Stomach (tissue), 9 donors: ENCODE measurements around the gene RIMBP2. TPM values are rescaled to one million over a fixed set of nuclear protein-coding genes. Genes with fewer than 3 reads are reported as not detected.

ENCODE experiments used
- DNase-seq, 2 donors: peaks; one replicate each; pipeline versions ENCODE4 v3.0.0 to v3.0.0-alpha.2; 2013 to 2019
- H3K27ac ChIP-seq, 5 donors: fragments of 200-600 bp in 4 of 5; sonication (generic) in 4 of 5; one replicate each; pipeline ENCODE4 v1.5.1; 2013 to 2019; ENCODE audit warnings: mild to moderate bottlenecking in 1 of 5, moderate library complexity in 1 of 5
- H3K27me3 ChIP-seq, 3 donors: fragments of 200-600 bp; sonication (generic); one replicate each; pipeline ENCODE4 v1.5.1; 2017 to 2019; ENCODE audit warnings: mixed run types in 1 of 3
- H3K36me3 ChIP-seq, 4 donors: fragments of 200-600 bp; sonication (generic); 1 replicate in 3 of 4; 2 replicates in 1 of 4; pipeline ENCODE4 v1.5.1; 2016 to 2019
- H3K4me1 ChIP-seq, 4 donors: fragments of 200-600 bp; sonication (generic); one replicate each; pipeline ENCODE4 v1.5.1; 2016 to 2019
- H3K4me3 ChIP-seq, 4 donors: fragments of 200-600 bp; sonication (generic) in 3 of 4; one replicate each; pipeline ENCODE4 v1.5.1; 2016 to 2019; ENCODE audit warnings: mild to moderate bottlenecking in 1 of 4
- H3K9me3 ChIP-seq, 4 donors: fragments of 200-600 bp; sonication (generic); one replicate each; pipeline ENCODE4 v1.5.1; 2016 to 2019
- CTCF ChIP-seq, 7 experiments: fragments of 450-650 bp in 4 of 7; fragments of 200-600 bp in 3 of 7; sonication (generic) in 3 of 7; IDR thresholded peaks; one replicate each; pipeline ENCODE4 v1.5.1; 2016 to 2019; ENCODE audit warnings: antibody characterized with exemption in 7 of 7, control low read depth in 2 of 7, mild to moderate bottlenecking in 1 of 7
- EP300 ChIP-seq: sonication (generic); formaldehyde crosslinking; IDR thresholded peaks from one replicate; pipeline ENCODE4 v1.6.1; 2017; ENCODE audit warnings: antibody characterized with exemption
- POLR2A ChIP-seq, 4 donors: fragments of 450-650 bp; IDR thresholded peaks; one replicate each; pipeline ENCODE4 v1.6.1; 2016; ENCODE audit warnings: antibody characterized with exemption in 4 of 4, control low read depth in 2 of 4, mild to moderate bottlenecking in 1 of 4, moderate library complexity in 1 of 4
- POLR2AphosphoS5 ChIP-seq, 3 donors: sonication (generic); formaldehyde crosslinking; IDR thresholded peaks; one replicate each; pipeline ENCODE4 v1.6.1; 2016; ENCODE audit warnings: antibody characterized with exemption in 3 of 3
- WGBS, 5 donors: extraction: QIAGEN DNeasy Blood & Tissue Kit in 3 of 5; methylation state at CpG; one replicate each; pipeline versions ENCODE4 v1.1.5 to v1.1.7; 2013 to 2018; 5-methylcytosine and 5-hydroxymethylcytosine counted together
- intact Hi-C: fragments of 100-400 bp; cut with DNase I; formaldehyde crosslinking; loops from one replicate; pipeline ENCODE4 v1.15.1; 2023; ENCODE audit warnings: low total_unique reads
- polyA plus RNA-seq, 3 donors: library from polyadenylated mRNA; stranded (reverse); fragments of 200-250 nt; gene quantifications; one replicate each; pipeline ENCODE4 v1.2.3, GENCODE V29; 2013
- total RNA-seq, 5 donors: library from RNA; depleted of rRNA; stranded (reverse); fragments of >200 nt; gene quantifications; one replicate each; pipeline versions ENCODE4 v1.1.0 to v1.2.3, GENCODE V29; 2014 to 2016
- donor health status: healthy with polysubstance abuse.
- donor health status: Bipolar disorder and iron deficiency.
- donor health status: healthy.

The RIMBP2 gene
- total and polyA plus RNA-seq, 8 donors: 0.75 to 44.6 (median 5.6) TPM

GRCh38 chr12:130737731-130738130 is 21.6 kb upstream of the RIMBP2 start:
- peaks cover 0 to 9% (median 8%) of the 10 kb centered on the region in 4 donors for H3K9me3 ChIP-seq
- no peaks in the 10 kb centered on the region for H3K36me3 ChIP-seq
- no peak for TF ChIP-seq POLR2AphosphoS5 (IDR thresholded peaks at IDR 0.05)
- TF ChIP-seq EP300: no peak
- TF ChIP-seq POLR2A (IDR thresholded peaks at IDR 0.05): no peak
- no peaks in the 10 kb centered on the region for H3K4me1 ChIP-seq
- 50 to 61% (median 55%) methylated on average over 14 of the region's 14 CpGs for WGBS, 5 donors
- H3K27me3 ChIP-seq: peaks cover 0 to 44% (median 0%) of the 10 kb centered on the region in 3 donors
- no peak overlapping the region for H3K4me3 ChIP-seq
- H3K27ac ChIP-seq: no peak overlapping the region
- no peak for DNase-seq
- intact Hi-C loops: no loop called here

GRCh38 chr12:130729344-130729743 is 13.2 kb upstream of the RIMBP2 start:
- H3K27ac ChIP-seq: no peak overlapping the region
- H3K4me3 ChIP-seq: no peak overlapping the region
- no peak for TF ChIP-seq CTCF (IDR thresholded peaks at IDR 0.05)
- TF ChIP-seq POLR2AphosphoS5 (IDR thresholded peaks at IDR 0.05): no peak
- no peak for TF ChIP-seq POLR2A (IDR thresholded peaks at IDR 0.05)
- TF ChIP-seq EP300: no peak
- intact Hi-C loops: no loop called here
- H3K4me1 ChIP-seq: no peaks in the 10 kb centered on the region
- H3K36me3 ChIP-seq: no peaks in the 10 kb centered on the region
- H3K9me3 ChIP-seq: peaks cover 0 to 16% (median 9%) of the 10 kb centered on the region in 4 donors
- peaks cover 0 to 32% (median 0%) of the 10 kb centered on the region in 3 donors for H3K27me3 ChIP-seq
- WGBS, 5 donors: 26 to 34% (median 30%) methylated on average over 9 of the region's 9 CpGs
- no peak for DNase-seq

DNA sequence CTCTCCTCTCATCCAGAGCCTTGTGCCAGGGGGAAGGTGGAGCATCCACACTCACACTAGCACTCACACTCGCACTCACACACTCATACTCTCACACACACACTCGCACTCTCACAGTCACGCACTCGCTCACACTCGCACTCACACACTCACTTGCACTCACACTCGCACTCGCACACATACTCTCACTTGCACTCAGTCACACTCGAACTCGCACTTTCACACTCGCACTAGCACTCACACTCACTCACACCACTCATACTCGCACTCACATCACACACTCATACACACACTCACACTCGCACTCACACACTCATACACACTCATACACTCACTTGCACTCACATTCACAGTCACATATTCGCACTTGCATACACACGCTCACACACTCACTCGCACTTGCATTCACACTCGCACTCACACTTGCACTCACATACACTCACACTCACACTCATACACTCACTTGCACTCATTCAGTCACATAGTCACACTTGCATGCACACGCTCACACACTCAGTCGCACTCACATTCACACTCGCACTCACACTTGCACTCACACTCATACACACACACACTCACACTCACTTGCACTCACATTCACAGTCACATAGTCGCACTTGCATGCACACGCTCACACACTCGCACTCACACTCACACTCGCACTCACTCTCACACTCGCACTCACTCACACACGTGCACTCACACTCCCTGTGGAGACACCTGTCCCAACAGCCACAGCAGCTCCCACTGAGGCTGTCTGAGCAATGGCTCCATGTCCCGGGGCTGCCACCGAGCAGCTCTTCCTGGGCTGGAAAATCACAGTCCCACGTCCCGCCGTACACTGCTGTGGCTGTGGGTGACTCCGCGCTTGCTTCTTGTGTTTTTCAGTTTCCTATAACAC is 12.3 kb upstream of the RIMBP2 start:
- H3K27ac ChIP-seq: no peak overlapping the region
- no peak for DNase-seq
- TF ChIP-seq POLR2A (IDR thresholded peaks at IDR 0.05) (no peak), EP300 (no peak)
- peaks cover 0 to 22% (median 14%) of the 10 kb centered on the region in 4 donors for H3K9me3 ChIP-seq
- H3K36me3 ChIP-seq: no peaks in the 10 kb centered on the region
- no peak overlapping the region for H3K4me3 ChIP-seq
- no peaks in the 10 kb centered on the region for H3K4me1 ChIP-seq
- intact Hi-C loops: no loop called here
- WGBS, 5 donors: 88 to 92% (median 90%) methylated on average over 32 of the region's 32 CpGs
- peaks cover 0 to 32% (median 0%) of the 10 kb centered on the region in 3 donors for H3K27me3 ChIP-seq

DNA sequence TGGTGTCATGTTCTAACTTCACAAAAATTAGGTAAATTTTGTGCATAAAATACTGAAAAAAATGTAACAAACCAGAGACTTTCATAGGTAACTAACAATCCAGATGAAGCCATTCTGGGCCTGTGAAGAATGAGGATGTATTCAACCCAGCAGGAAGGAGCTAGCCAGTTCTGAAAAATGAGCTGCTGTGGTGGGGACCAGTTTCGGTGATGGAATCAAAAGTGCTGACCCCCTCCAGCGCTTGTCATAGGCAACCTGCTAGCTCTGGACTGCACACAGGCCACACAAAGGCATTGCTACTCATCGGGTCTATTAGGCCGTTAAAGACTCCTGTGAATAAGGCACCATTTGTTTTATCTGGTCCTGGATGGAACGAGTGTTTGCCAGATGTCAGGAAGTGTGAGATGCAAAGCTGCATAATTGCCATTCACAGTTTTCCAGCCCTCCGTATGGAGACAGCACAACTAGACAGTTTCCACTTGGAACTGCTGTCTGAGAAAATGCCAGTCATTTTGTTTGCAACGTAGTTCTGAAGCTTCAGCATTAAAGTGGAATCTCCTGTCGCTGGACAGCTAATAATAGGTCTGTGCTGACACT is 3.3 kb upstream of the RIMBP2 start:
- WGBS, 5 donors: 31 to 47% (median 37%) methylated on average over 7 to 8 of the region's 8 CpGs
- TF ChIP-seq POLR2AphosphoS5 (IDR thresholded peaks at IDR 0.05) (no peak), EP300 (no peak), POLR2A (IDR thresholded peaks at IDR 0.05) (no peak), CTCF (IDR thresholded peaks at IDR 0.05) (no peak)
- Histone ChIP-seq H3K4me3 (no peak overlapping the region), H3K27ac (no peak overlapping the region), H3K9me3 (peaks cover 0 to 34% (median 29%) of the 10 kb centered on the region in 4 donors), H3K36me3 (no peaks in the 10 kb centered on the region), H3K27me3 (peaks cover 5 to 51% (median 36%) of the 10 kb centered on the region in 3 donors), H3K4me1 (peaks cover 9 to 27% (median 16%) of the 10 kb centered on the region in 4 donors)
- DNase-seq: no peak
- intact Hi-C loops: no loop called here

DNA sequence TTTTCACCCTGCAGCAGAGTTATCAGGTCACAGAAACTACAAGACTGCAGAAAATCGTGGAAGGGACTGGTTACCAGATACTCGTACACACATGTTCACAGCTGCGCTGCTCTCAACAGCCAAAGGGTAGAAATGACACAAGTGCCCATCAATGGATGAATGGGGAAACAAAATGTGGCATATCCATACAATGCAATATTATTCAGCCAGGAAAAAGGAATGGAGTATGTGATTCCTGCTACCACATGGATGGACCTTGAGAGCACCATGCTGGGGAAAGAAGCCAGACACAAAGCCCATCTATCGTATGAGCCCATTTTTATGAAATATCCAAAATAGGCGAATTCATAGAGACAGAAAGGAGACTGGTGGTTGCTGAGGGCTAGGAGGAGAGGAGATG is 1.7 kb upstream of the RIMBP2 start:
- Histone ChIP-seq H3K4me1 (peaks cover 13 to 38% (median 23%) of the 10 kb centered on the region in 4 donors), H3K9me3 (peaks cover 0 to 21% (median 18%) of the 10 kb centered on the region in 4 donors), H3K4me3 (no peak overlapping the region), H3K27ac (no peak overlapping the region), H3K27me3 (peaks cover 5 to 67% (median 47%) of the 10 kb centered on the region in 3 donors), H3K36me3 (no peaks in the 10 kb centered on the region)
- DNase-seq: no peak
- intact Hi-C loops: no loop called here
- no peak for TF ChIP-seq POLR2AphosphoS5 (IDR thresholded peaks at IDR 0.05)
- TF ChIP-seq EP300: no peak
- no peak for TF ChIP-seq POLR2A (IDR thresholded peaks at IDR 0.05)
- TF ChIP-seq CTCF (IDR thresholded peaks at IDR 0.05): no peak
- 88 to 96% (median 92%) methylated on average over 5 of the region's 5 CpGs for WGBS, 5 donors
